SK-N-SH (cell line): ENCODE data around the gene MMP3. TPM values are rescaled to one million over a fixed set of nuclear protein-coding genes. Genes with fewer than 3 reads are reported as not detected.
A peak's percentile ranks its signal among the peaks of the same experiment; 100 is the strongest.

Source experiments
- CTCF ChIA-PET: fragments of 300-600, 350-600 bp; formaldehyde crosslinking; extraction: SDS; loops from one replicate; lab custom pipeline; 2021; lab: Yijun Ruan, JAX
- POLR2A ChIA-PET: fragments of 350-600 bp; sonication (Branson Sonifier 250); formaldehyde crosslinking; extraction: SDS; loops from one replicate; lab custom pipeline; 2020; ENCODE audit warnings: antibody characterized with exemption, inconsistent platforms; lab: Yijun Ruan, JAX
- DNase-seq: peaks from one replicate; pipeline ENCODE4 v3.0.0; 2012
- H2AFZ ChIP-seq: fragments of 200-600 bp; sonication (generic); 2 replicates; pipeline ENCODE4 v1.8.1; 2016; ENCODE audit warnings: antibody characterized with exemption, mild to moderate bottlenecking, low read depth
- H3F3A ChIP-seq: fragments of 200-600 bp; sonication (generic); replicated peaks from 2 replicates; pipeline ENCODE3; 2016; ENCODE audit warnings: antibody characterized with exemption, mild to moderate bottlenecking; ENCODE audit not compliant: insufficient read depth
- H3K27ac ChIP-seq, 2 experiments: fragments of 200-500 bp in 1 of 2; fragments of 200-600 bp in 1 of 2; sonication (Bioruptor generic) in 1 of 2; sonication (generic), shearing (Covaris generic) in 1 of 2; 2 replicates each; pipeline versions ENCODE4 v1.5.1 to v1.6.1; 2014 to 2016; ENCODE audit warnings: low read depth in 2 of 2, inconsistent platforms in 1 of 2, low read length in 1 of 2, mild to moderate bottlenecking in 1 of 2, mixed read lengths in 1 of 2
- H3K27me3 ChIP-seq: fragments of 200-600 bp; sonication (generic), shearing (Covaris generic); 2 replicates; pipeline ENCODE4 v1.6.1; 2016; ENCODE audit warnings: mixed run types; ENCODE audit not compliant: insufficient read depth
- H3K36me3 ChIP-seq, 2 experiments: fragments of 200-500 bp in 1 of 2; fragments of 200-600 bp in 1 of 2; sonication (Bioruptor generic) in 1 of 2; sonication (generic) in 1 of 2; replicated peaks in 1 of 2; 2 replicates each; pipeline versions ENCODE3 to v1.5.1; 2014 to 2016; ENCODE audit warnings: low read length in 1 of 2, mild to moderate bottlenecking in 1 of 2; ENCODE audit not compliant: insufficient read depth in 2 of 2, control insufficient read depth in 1 of 2
- H3K4me1 ChIP-seq, 2 experiments: fragments of 200-500 bp in 1 of 2; fragments of 200-600 bp in 1 of 2; sonication (Bioruptor generic) in 1 of 2; sonication (generic), shearing (Covaris generic) in 1 of 2; 2 replicates each; pipeline versions ENCODE4 v1.5.1 to v1.6.1; 2014 to 2016; ENCODE audit warnings: low read depth in 1 of 2, low read length in 1 of 2, mixed run types in 1 of 2; ENCODE audit not compliant: insufficient read depth in 2 of 2, control insufficient read depth in 1 of 2
- H3K4me2 ChIP-seq: fragments of 200-600 bp; sonication (generic), shearing (Covaris generic); 2 replicates; pipeline ENCODE4 v1.6.1; 2017; ENCODE audit warnings: mixed run types
- H3K4me3 ChIP-seq, 2 experiments: fragments of 200-500 bp in 1 of 2; fragments of 200-600 bp in 1 of 2; sonication (Bioruptor generic) in 1 of 2; sonication (generic), shearing (Covaris generic) in 1 of 2; 2 replicates each; pipeline versions ENCODE4 v1.5.1 to v1.8.1; 2014 to 2016; ENCODE audit warnings: low read depth in 2 of 2, inconsistent platforms in 1 of 2, low read length in 1 of 2, mild to moderate bottlenecking in 1 of 2, mixed read lengths in 1 of 2, moderate library complexity in 1 of 2
- H3K79me2 ChIP-seq: fragments of 200-600 bp; sonication (generic); 2 replicates; pipeline ENCODE4 v1.8.1; 2017; ENCODE audit warnings: mild to moderate bottlenecking; ENCODE audit not compliant: insufficient read depth
- H3K9ac ChIP-seq: fragments of 200-600 bp; sonication (generic); 2 replicates; pipeline ENCODE4 v1.6.1; 2017; ENCODE audit warnings: mixed run types
- H3K9me2 ChIP-seq: fragments of 200-600 bp; sonication (generic); 2 replicates; pipeline ENCODE4 v1.6.1; 2017; ENCODE audit warnings: mixed run types
- H3K9me3 ChIP-seq: fragments of 200-600 bp; sonication (generic); 2 replicates; pipeline ENCODE4 v1.6.1; 2017; ENCODE audit warnings: mixed run types, mild to moderate bottlenecking, moderate library complexity
- H4K20me1 ChIP-seq: fragments of 200-600 bp; sonication (generic); 2 replicates; pipeline ENCODE4 v1.6.1; 2017; ENCODE audit warnings: mild to moderate bottlenecking, mixed run types; ENCODE audit not compliant: insufficient read depth
- EP300 ChIP-seq, 2 experiments: IDR thresholded peaks; 2 replicates each; pipeline versions ENCODE4 v1.4.0 to v1.6.1; 2012; ENCODE audit warnings: borderline replicate concordance in 1 of 2, low read depth in 1 of 2, low read length in 1 of 2
- GABPA ChIP-seq: IDR thresholded peaks from 2 replicates; pipeline ENCODE4 v1.4.0; 2012; ENCODE audit warnings: low read depth, mild to moderate bottlenecking
- GATA2 ChIP-seq: sonication (generic); formaldehyde crosslinking; IDR thresholded peaks from 2 replicates; pipeline ENCODE4 v1.5.0; 2020; ENCODE audit warnings: mild to moderate bottlenecking, missing genetic modification reagents
- MAX ChIP-seq: IDR thresholded peaks from 2 replicates; pipeline ENCODE4 v1.4.0; 2012; ENCODE audit warnings: low read depth
- MXI1 ChIP-seq: IDR thresholded peaks from 2 replicates; pipeline ENCODE4 v1.6.1; 2012; ENCODE audit warnings: mild to moderate bottlenecking, low read depth, low read length, improper control_type of control experiment
- NFIC ChIP-seq: IDR thresholded peaks from 2 replicates; pipeline ENCODE4 v1.4.0; 2012; ENCODE audit warnings: borderline replicate concordance
- NRF1 ChIP-seq: IDR thresholded peaks from 2 replicates; pipeline ENCODE4 v1.6.1; 2012; ENCODE audit warnings: low read depth, mild to moderate bottlenecking, low read length
- PBX3 ChIP-seq: IDR thresholded peaks from 2 replicates; pipeline ENCODE4; 2012
- RAD21 ChIP-seq: IDR thresholded peaks from 2 replicates; pipeline ENCODE4 v1.6.1; 2012; ENCODE audit warnings: mild to moderate bottlenecking, low read length
- RCOR1 ChIP-seq: fragments of 150-350 bp; IDR thresholded peaks from 2 replicates; pipeline ENCODE4 v1.6.1; 2017; ENCODE audit warnings: antibody characterized with exemption, low read length
- REST ChIP-seq: IDR thresholded peaks from 2 replicates; pipeline ENCODE4 v1.6.1; 2012; ENCODE audit warnings: mild to moderate bottlenecking, low read depth, low read length, moderate library complexity
- SIN3A ChIP-seq: IDR thresholded peaks from 2 replicates; pipeline ENCODE4 v1.6.1; 2012; ENCODE audit warnings: low read depth, mild to moderate bottlenecking, low read length, moderate library complexity, borderline replicate concordance
- SMC3 ChIP-seq: IDR thresholded peaks from 2 replicates; pipeline ENCODE4 v1.6.1; 2012; ENCODE audit warnings: low read depth, low read length, improper control_type of control experiment
- TAF1 ChIP-seq: IDR thresholded peaks from 2 replicates; pipeline ENCODE4 v1.6.1; 2012; ENCODE audit warnings: low read depth, mild to moderate bottlenecking, low read length, moderate library complexity, borderline replicate concordance
- TEAD4 ChIP-seq: IDR thresholded peaks from 2 replicates; pipeline ENCODE4 v1.4.0; 2012; ENCODE audit warnings: mild to moderate bottlenecking, borderline replicate concordance; ENCODE audit not compliant: insufficient read depth
- USF1 ChIP-seq: IDR thresholded peaks from 2 replicates; pipeline ENCODE4 v1.4.0; 2012; ENCODE audit warnings: low read depth, borderline replicate concordance
- USF2 ChIP-seq: fragments of 150-350 bp; IDR thresholded peaks from 2 replicates; pipeline ENCODE4 v1.6.1; 2017; ENCODE audit warnings: antibody characterized with exemption, low read length, low read depth, borderline replicate concordance
- YY1 ChIP-seq: IDR thresholded peaks from 2 replicates; pipeline ENCODE4 v1.4.0; 2012; ENCODE audit warnings: low read depth, mild to moderate bottlenecking
- WGBS: methylation state at CpG from one replicate; pipeline ENCODE4 v1.1.6; 2017; ENCODE audit warnings: low lambda C conversion rate; 5-methylcytosine and 5-hydroxymethylcytosine counted together
- polyA plus RNA-seq, 3 experiments: library from polyadenylated mRNA; depleted of rRNA; stranded (reverse); fragments of >200 nt; gene quantifications; 2 replicates each; pipeline ENCODE4 v1.2.3, GENCODE V29; 2012

MMP3 gene
- polyA plus RNA-seq, 1 of the 3 experiments (the other 2 are of a cell fraction) = 39.3 TPM

- TF ChIP-seq EP300 (IDR thresholded peaks at IDR 0.05; ENCODE audit: borderline replicate concordance in 1 of 2, low read depth in 1 of 2, low read length in 1 of 2) (no peak), PBX3 (no peak)
These were observed 48.3 kb upstream of the MMP3 start (continued) for GRCh38 chr11:102891736-102892135.

GRCh38 chr11:102886999-102887398 lies 43.6 kb upstream of the MMP3 start:
- no peak overlapping the region for H3K9ac ChIP-seq
- H3K4me3 ChIP-seq = no peak overlapping the region
- no peaks in the 10 kb centered on the region for H3K9me2 ChIP-seq
- no peaks in the 10 kb centered on the region for H3K4me1 ChIP-seq
- no peak overlapping the region for H2AFZ ChIP-seq
- H3K27ac ChIP-seq = no peak overlapping the region
- no peaks in the 10 kb centered on the region for H3K9me3 ChIP-seq
- CTCF ChIA-PET = no interaction called here
- no peaks in the 10 kb centered on the region for H3F3A ChIP-seq
- H3K79me2 ChIP-seq = no peaks in the 10 kb centered on the region
- no peak overlapping the region for H3K4me2 ChIP-seq
- no peaks in the 10 kb centered on the region for H3K36me3 ChIP-seq
- no peak for DNase-seq
- 37% methylated on average over 6 of the region's 6 CpGs for WGBS
- no peaks in the 10 kb centered on the region for H4K20me1 ChIP-seq
- POLR2A ChIA-PET = no interaction called here
- no peaks in the 10 kb centered on the region for H3K27me3 ChIP-seq
- no peak for TF ChIP-seq TAF1
- TF ChIP-seq REST = no peak
- no peak for TF ChIP-seq SMC3
- no peak for TF ChIP-seq GATA2 (CRISPR knock-in tag)
- peak; percentile 44 for TF ChIP-seq NFIC

GRCh38 chr11:102883141-102883540 lies 39.7 kb upstream of the MMP3 start:
- Histone ChIP-seq H3F3A (no peaks in the 10 kb centered on the region), H4K20me1 (no peaks in the 10 kb centered on the region), H3K79me2 (no peaks in the 10 kb centered on the region), H3K9me2 (no peaks in the 10 kb centered on the region), H3K27me3 (no peaks in the 10 kb centered on the region), H3K4me2 (no peak overlapping the region), H3K36me3 (no peaks in the 10 kb centered on the region), H3K4me3 (no peak overlapping the region), H3K9ac (no peak overlapping the region), H2AFZ (no peak overlapping the region), H3K9me3 (no peaks in the 10 kb centered on the region), H3K4me1 (no peaks in the 10 kb centered on the region), H3K27ac (no peak overlapping the region)
- CTCF ChIA-PET = no interaction called here
- DNase-seq = no peak
- POLR2A ChIA-PET = no interaction called here
- WGBS = 20% methylated on average over 3 of the region's 3 CpGs
- TF ChIP-seq NRF1 = no peak
- no peak for TF ChIP-seq USF2
- no peak for TF ChIP-seq RCOR1
- TF ChIP-seq YY1 = no peak
- no peak for TF ChIP-seq TAF1
- no peak for TF ChIP-seq GABPA
- no peak for TF ChIP-seq MXI1
- no peak for TF ChIP-seq SIN3A
- no peak for TF ChIP-seq RAD21
- no peak for TF ChIP-seq TEAD4
- TF ChIP-seq NFIC = no peak
- no peak for TF ChIP-seq GATA2 (CRISPR knock-in tag)
- TF ChIP-seq USF1 = no peak
- TF ChIP-seq MAX = no peak
